Thoracic aorta (tissue), 2 donors: Measurements from ENCODE around the gene SLC25A42. TPM values are rescaled to one million over a fixed set of nuclear protein-coding genes. Genes with fewer than 3 reads are reported as not detected.

Source experiments
- ATAC-seq: fragments of 150-250 bp; one replicate; pipeline ENCODE4 v1.8.0; 2017; ENCODE audit warnings: low read depth; ENCODE audit not compliant: insufficient number of reproducible peaks, low FRiP score
- DNase-seq: peaks from one replicate; pipeline ENCODE4 v3.0.0-alpha.2; 2020; ENCODE audit warnings: low spot score
- H3K27ac ChIP-seq, 2 donors: fragments of 200-600 bp; sonication (generic); 1 replicate in 1 of 2; 2 replicates in 1 of 2; pipeline ENCODE4 v1.5.1; 2016; ENCODE audit warnings: mild to moderate bottlenecking in 2 of 2, moderate library complexity in 2 of 2
- H3K27me3 ChIP-seq: fragments of 200-600 bp; sonication (generic); replicated peaks from 2 replicates; pipeline ENCODE4 v1.6.0; 2016; ENCODE audit warnings: mild to moderate bottlenecking; ENCODE audit not compliant: insufficient read depth
- H3K36me3 ChIP-seq: fragments of 200-600 bp; sonication (generic); one replicate; pipeline ENCODE4 v1.5.1; 2016
- H3K4me1 ChIP-seq, 2 donors: fragments of 200-600 bp; sonication (generic); 1 replicate in 1 of 2; 2 replicates in 1 of 2; pipeline versions ENCODE4 v1.5.1 to v1.6.0; 2016; ENCODE audit warnings: low read depth in 2 of 2, mild to moderate bottlenecking in 1 of 2; ENCODE audit not compliant: control insufficient read depth in 1 of 2
- H3K4me3 ChIP-seq: fragments of 200-600 bp; sonication (generic); 2 replicates; pipeline ENCODE4 v1.5.1; 2016; ENCODE audit warnings: mild to moderate bottlenecking
- H3K9me3 ChIP-seq: fragments of 200-600 bp; sonication (generic); 2 replicates; pipeline ENCODE4 v1.5.1; 2016
- CTCF ChIP-seq: fragments of 200-600 bp; sonication (generic); IDR thresholded peaks from one replicate; pipeline ENCODE4 v1.5.1; 2019; ENCODE audit warnings: antibody characterized with exemption
- total RNA-seq, 2 donors: library from RNA; depleted of rRNA; stranded (reverse); fragments of >200 nt; gene quantifications; one replicate each; pipeline versions ENCODE4 v1.1.0 to v1.2.3, GENCODE V29; 2016

Gene SLC25A42
- total RNA-seq, 2 donors from 2014 or later: 8.3 to 14.4 TPM

- Histone ChIP-seq H3K27me3 (no peaks in the 10 kb centered on the region), H3K4me3 (no peak overlapping the region), H3K9me3 (no peaks in the 10 kb centered on the region), H3K27ac (no peak overlapping the region), H3K4me1 (no peaks in the 10 kb centered on the region), H3K36me3 (peaks cover 4% of the 10 kb centered on the region)
- no peak for ATAC-seq
- DNase-seq: no peak
- no peak for TF ChIP-seq CTCF
Measured at GRCh38 chr19:19157808-19158207, 94.0 kb downstream of the SLC25A42 start.

- no peak for ATAC-seq
- TF ChIP-seq CTCF: no peak
- Histone ChIP-seq H3K4me1 (no peaks in the 10 kb centered on the region), H3K9me3 (no peaks in the 10 kb centered on the region), H3K36me3 (peaks cover 4% of the 10 kb centered on the region), H3K4me3 (no peak overlapping the region), H3K27ac (no peak overlapping the region), H3K27me3 (no peaks in the 10 kb centered on the region)
- no peak for DNase-seq
Measured at GRCh38 chr19:19159534-19159933, 95.7 kb downstream of the SLC25A42 start.

- no peak for TF ChIP-seq CTCF
- Histone ChIP-seq H3K27me3 (no peaks in the 10 kb centered on the region), H3K36me3 (peaks cover 4% of the 10 kb centered on the region), H3K9me3 (no peaks in the 10 kb centered on the region), H3K4me1 (no peaks in the 10 kb centered on the region), H3K27ac (no peak overlapping the region), H3K4me3 (no peak overlapping the region)
- ATAC-seq: no peak
- no peak for DNase-seq
Measured at GRCh38 chr19:19160461-19161035, 96.8 kb downstream of the SLC25A42 start.

GRCh38 chr19:19162495-19162894, 98.7 kb downstream of the SLC25A42 start:
- H3K4me1 ChIP-seq: no peaks in the 10 kb centered on the region
- H3K9me3 ChIP-seq: no peaks in the 10 kb centered on the region
- H3K36me3 ChIP-seq: no peaks in the 10 kb centered on the region
- no peak overlapping the region for H3K4me3 ChIP-seq
- ATAC-seq (no peak), DNase-seq (no peak)
- H3K27ac ChIP-seq: no peak overlapping the region
- TF ChIP-seq CTCF: no peak
- no peaks in the 10 kb centered on the region for H3K27me3 ChIP-seq

Other genes with a start within 250 kb of the SLC25A42 start
- gene UPF1, start 232.0 kb upstream of the SLC25A42 start, total RNA-seq: 10 to 100 TPM; 56.5 to 95.2 TPM
- gene CERS1, start 167.8 kb upstream of the SLC25A42 start, total RNA-seq: 1 to 10 TPM; 1.1 to 1.7 TPM
- gene COPE, start 144.6 kb upstream of the SLC25A42 start, total RNA-seq: 100 to 1,000 TPM; 134 to 266 TPM
- gene DDX49, start 144.3 kb upstream of the SLC25A42 start, total RNA-seq: 10 to 100 TPM; 34.5 to 41.7 TPM
- gene HOMER3, start 122.8 kb upstream of the SLC25A42 start, total RNA-seq: 100 to 1,000 TPM in 1 of 2 donors, 10 to 100 TPM in 1; 40.6 to 100 TPM
- 10 to 100 TPM; 42.6 to 57.5 TPM for gene SUGP2, start 30.5 kb upstream of the SLC25A42 start, total RNA-seq
- 10 to 100 TPM; 21.0 to 38.6 TPM for gene ARMC6, start 30.4 kb upstream of the SLC25A42 start, total RNA-seq
- 10 to 100 TPM; 13.8 to 14.4 TPM for gene TMEM161A, start 74.5 kb downstream of the SLC25A42 start, total RNA-seq
- gene MEF2B, start 106.3 kb downstream of the SLC25A42 start, total RNA-seq: 1 to 10 TPM; 1.5 to 2.0 TPM
- gene BORCS8, start 128.2 kb downstream of the SLC25A42 start, total RNA-seq: 10 to 100 TPM; 15.2 to 15.4 TPM
- 10 to 100 TPM; 17.6 to 23.2 TPM for gene RFXANK, start 128.3 kb downstream of the SLC25A42 start, total RNA-seq
- 10 to 100 TPM in 1 of 2 donors, 1 to 10 TPM in 1; 6.5 to 17.9 TPM for gene NR2C2AP, start 139.4 kb downstream of the SLC25A42 start, total RNA-seq
- gene NCAN, start 148.0 kb downstream of the SLC25A42 start, total RNA-seq: not detected
- 1 to 10 TPM in 1 of 2 donors, under 1 TPM in 1; 0.49 to 4.1 TPM for gene TM6SF2, start 209.3 kb downstream of the SLC25A42 start, total RNA-seq